Natural killer cell (primary cell): ENCODE measurements around the gene MOXD1. TPM values are rescaled to one million over a fixed set of nuclear protein-coding genes. Genes with fewer than 3 reads are reported as not detected.

Experiments
- ATAC-seq, 3 donors: fragments of 150-1000 bp in 2 of 3; fragments of 200-7000 bp in 1 of 3; cut with Tn5 transposase; 1 replicate in 1 of 3; 2 replicates in 2 of 3; pipeline ENCODE4 v1.10.0; 2021; ENCODE audit warnings: mild to moderate bottlenecking in 2 of 3, moderate library complexity in 2 of 3
- DNase-seq, 2 donors: peaks; one replicate each; pipeline versions ENCODE4 v3.0.0 to v3.0.0-alpha.2; 2013 to 2021; ENCODE audit warnings: mixed read lengths in 1 of 2
- H3K27ac ChIP-seq: one replicate; pipeline ENCODE4 v1.5.1; 2013; ENCODE audit warnings: mild to moderate bottlenecking, low read length
- H3K27me3 ChIP-seq: one replicate; pipeline ENCODE4 v1.6.1; 2013; ENCODE audit warnings: low read length; ENCODE audit not compliant: control insufficient read depth, insufficient read depth
- H3K36me3 ChIP-seq: one replicate; pipeline ENCODE4 v1.6.1; 2013; ENCODE audit warnings: low read length; ENCODE audit not compliant: control insufficient read depth, insufficient read depth
- H3K4me1 ChIP-seq: one replicate; pipeline ENCODE4 v1.6.1; 2013; ENCODE audit warnings: low read length; ENCODE audit not compliant: control insufficient read depth, insufficient read depth
- H3K4me3 ChIP-seq: one replicate; pipeline ENCODE4 v1.5.1; 2013; ENCODE audit warnings: low read length
- H3K9me3 ChIP-seq: one replicate; pipeline ENCODE4 v1.6.1; 2013; ENCODE audit warnings: low read length; ENCODE audit not compliant: control insufficient read depth, insufficient read depth
- H3K27ac Mint-ChIP-seq, 2 donors: one replicate each; pipeline ENCODE4 v1.8.0; 2022; ENCODE audit warnings: mild to moderate bottlenecking in 2 of 2, mixed read lengths in 2 of 2, moderate library complexity in 1 of 2
- H3K27me3 Mint-ChIP-seq, 2 donors: one replicate each; pipeline ENCODE4 v1.8.0; 2022; ENCODE audit warnings: low read depth in 2 of 2, mixed read lengths in 2 of 2
- H3K36me3 Mint-ChIP-seq: one replicate; pipeline ENCODE4 v1.8.0; 2022; ENCODE audit warnings: mixed read lengths
- H3K4me1 Mint-ChIP-seq, 2 donors: one replicate each; pipeline ENCODE4 v1.8.0; 2022; ENCODE audit warnings: mixed read lengths in 2 of 2
- H3K4me3 Mint-ChIP-seq: one replicate; pipeline ENCODE4 v1.8.0; 2022; ENCODE audit warnings: mild to moderate bottlenecking, moderate library complexity, mixed read lengths
- H3K9me3 Mint-ChIP-seq, 2 donors: one replicate each; pipeline ENCODE4 v1.8.0; 2022; ENCODE audit warnings: mixed read lengths in 2 of 2
- WGBS: methylation state at CpG from one replicate; pipeline ENCODE4 v1.1.7; 2013; ENCODE audit warnings: missing lambda C conversion rate; ENCODE audit not compliant: insufficient coverage; 5-methylcytosine and 5-hydroxymethylcytosine counted together
- intact Hi-C: fragments of 100-400 bp; cut with micrococcal nuclease; formaldehyde crosslinking; loops from one replicate; pipeline ENCODE4 v1.14.2; 2022
- total RNA-seq, 4 donors: library from RNA; stranded (reverse); fragments of 120-200 nt in 1 of 4; gene quantifications; one replicate each; pipeline versions ENCODE4 v1.2.3 to v1.2.4, GENCODE V29; 2013 to 2022
- TF ChIP-seq, protein P1 (sequence below): fragments of 200-600 bp; IDR thresholded peaks from one replicate; pipeline ENCODE4 v1.8.0; 2022; ENCODE audit warnings: antibody characterized with exemption

The MOXD1 gene
- total RNA-seq, 3 donors from 2014 or later (not counting 1 experiment from before 2014, with no cell fraction given), result not detected

DNA sequence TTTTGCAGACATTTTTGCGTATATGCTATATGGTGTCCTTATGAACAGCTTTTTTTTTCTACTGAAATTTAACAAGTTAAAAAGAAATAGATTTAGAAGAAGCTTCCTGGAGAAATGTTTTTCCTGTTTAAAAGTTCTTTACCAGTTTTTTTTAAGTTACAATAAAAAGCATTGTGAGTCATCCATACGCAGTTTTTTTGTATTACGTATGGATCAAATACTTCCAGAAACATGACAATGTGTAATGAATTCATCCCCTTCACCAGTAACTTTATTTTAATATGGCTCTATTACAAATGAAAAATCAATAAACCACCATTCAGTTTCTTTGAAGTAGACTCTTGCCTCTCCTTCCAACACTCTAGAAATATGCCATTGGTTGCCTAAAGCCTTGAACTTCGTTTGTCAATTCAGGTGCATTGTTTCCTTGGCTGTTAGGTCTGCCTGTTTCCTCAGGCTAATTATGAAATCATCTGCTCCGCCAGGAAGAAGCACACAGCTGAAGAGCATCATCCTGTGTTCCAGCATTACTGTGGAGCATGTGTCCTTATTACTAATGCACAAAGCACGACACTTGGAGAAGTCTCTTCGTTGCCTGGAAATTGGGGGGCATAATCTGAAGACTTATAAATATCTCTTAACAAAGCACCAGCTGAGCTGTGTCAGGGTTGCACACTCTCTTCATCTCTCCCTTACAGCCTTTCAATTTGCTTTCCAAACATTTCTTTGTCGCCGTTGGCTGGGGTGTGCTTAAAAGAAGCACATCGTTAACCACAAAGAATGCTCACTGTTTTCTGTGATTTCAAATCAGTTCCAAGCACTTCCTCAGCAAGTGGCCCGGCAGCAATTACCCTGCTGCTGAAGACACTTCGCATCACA is 9.6 kb downstream of the MOXD1 start:
- no peak overlapping the region for H3K4me3 ChIP-seq
- Mint-ChIP-seq H3K4me3 (no peak overlapping the region), H3K27ac (no peak overlapping the region), H3K36me3 (peaks cover 16% of the 10 kb centered on the region), H3K9me3 (peaks cover 5 to 14% of the 10 kb centered on the region in 2 donors), H3K27me3 (peaks cover 19 to 41% of the 10 kb centered on the region in 2 donors), H3K4me1 (peaks cover 0 to 5% of the 10 kb centered on the region in 2 donors)
- intact Hi-C loops, result no loop called here
- ATAC-seq (no peak), DNase-seq (no peak)
- no peaks in the 10 kb centered on the region for H3K36me3 ChIP-seq
- H3K4me1 ChIP-seq, result no peaks in the 10 kb centered on the region
- TF ChIP-seq, protein P1, sequence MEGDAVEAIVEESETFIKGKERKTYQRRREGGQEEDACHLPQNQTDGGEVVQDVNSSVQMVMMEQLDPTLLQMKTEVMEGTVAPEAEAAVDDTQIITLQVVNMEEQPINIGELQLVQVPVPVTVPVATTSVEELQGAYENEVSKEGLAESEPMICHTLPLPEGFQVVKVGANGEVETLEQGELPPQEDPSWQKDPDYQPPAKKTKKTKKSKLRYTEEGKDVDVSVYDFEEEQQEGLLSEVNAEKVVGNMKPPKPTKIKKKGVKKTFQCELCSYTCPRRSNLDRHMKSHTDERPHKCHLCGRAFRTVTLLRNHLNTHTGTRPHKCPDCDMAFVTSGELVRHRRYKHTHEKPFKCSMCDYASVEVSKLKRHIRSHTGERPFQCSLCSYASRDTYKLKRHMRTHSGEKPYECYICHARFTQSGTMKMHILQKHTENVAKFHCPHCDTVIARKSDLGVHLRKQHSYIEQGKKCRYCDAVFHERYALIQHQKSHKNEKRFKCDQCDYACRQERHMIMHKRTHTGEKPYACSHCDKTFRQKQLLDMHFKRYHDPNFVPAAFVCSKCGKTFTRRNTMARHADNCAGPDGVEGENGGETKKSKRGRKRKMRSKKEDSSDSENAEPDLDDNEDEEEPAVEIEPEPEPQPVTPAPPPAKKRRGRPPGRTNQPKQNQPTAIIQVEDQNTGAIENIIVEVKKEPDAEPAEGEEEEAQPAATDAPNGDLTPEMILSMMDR, result no peak
- 74% methylated on average over 11 of the region's 12 CpGs for WGBS
- H3K9me3 ChIP-seq, result peaks cover 3% of the 10 kb centered on the region
- H3K27me3 ChIP-seq, result no peaks in the 10 kb centered on the region
- no peak overlapping the region for H3K27ac ChIP-seq

DNA sequence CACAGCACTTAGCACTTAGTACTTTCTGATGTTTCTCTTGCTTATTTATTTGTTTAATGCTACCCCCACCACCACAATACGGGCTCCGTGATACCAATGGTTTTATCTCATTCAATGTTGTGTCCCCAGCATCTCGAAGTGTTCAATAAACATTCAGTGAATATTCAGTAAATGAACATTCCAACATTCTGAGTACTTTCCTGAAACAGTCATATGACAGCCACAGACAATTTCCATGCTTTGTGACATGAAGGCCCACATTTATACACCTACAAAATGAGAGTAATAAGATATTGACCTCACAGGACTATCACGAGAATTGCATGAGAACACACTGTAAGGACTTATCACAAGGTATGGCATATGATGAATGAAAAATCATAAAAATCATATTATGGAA is 10.8 kb downstream of the MOXD1 start:
- peaks cover 5 to 14% of the 10 kb centered on the region in 2 donors for H3K9me3 Mint-ChIP-seq
- DNase-seq (no peak), ATAC-seq (no peak)
- H3K27me3 Mint-ChIP-seq, result peaks cover 15 to 31% of the 10 kb centered on the region in 2 donors
- no peaks in the 10 kb centered on the region for H3K4me1 ChIP-seq
- H3K27me3 ChIP-seq, result no peaks in the 10 kb centered on the region
- H3K36me3 ChIP-seq, result no peaks in the 10 kb centered on the region
- 83% methylated on average over 3 of the region's 4 CpGs for WGBS
- peaks cover 3% of the 10 kb centered on the region for H3K9me3 ChIP-seq
- no peak overlapping the region for H3K27ac ChIP-seq
- TF ChIP-seq, protein P1, result no peak
- no peak overlapping the region for H3K4me3 ChIP-seq
- no peak overlapping the region for H3K4me3 Mint-ChIP-seq
- intact Hi-C loops, result no loop called here
- peaks cover 15% of the 10 kb centered on the region for H3K36me3 Mint-ChIP-seq
- H3K4me1 Mint-ChIP-seq, result peaks cover 0 to 5% of the 10 kb centered on the region in 2 donors
- H3K27ac Mint-ChIP-seq, result no peak overlapping the region

DNA sequence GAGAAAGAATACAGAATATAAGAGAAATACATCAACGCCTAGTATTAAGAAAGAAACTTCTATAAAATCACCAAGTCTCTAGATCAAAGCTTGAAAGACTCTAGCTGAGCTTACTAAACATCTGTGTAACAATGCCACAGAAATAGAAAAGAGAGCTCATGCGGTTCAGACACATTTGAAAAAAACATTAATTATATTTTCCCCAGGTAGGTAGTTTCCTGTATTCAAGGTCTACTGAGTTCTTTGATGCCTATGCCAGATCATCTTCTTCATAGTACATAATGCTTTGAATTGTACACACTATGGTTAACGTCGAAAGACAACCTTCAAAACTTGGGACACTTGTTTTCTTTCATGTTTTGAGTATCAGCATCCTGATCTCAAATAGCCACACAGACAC is 11.3 kb downstream of the MOXD1 start:
- intact Hi-C loops, result no loop called here
- Mint-ChIP-seq H3K36me3 (peaks cover 11% of the 10 kb centered on the region), H3K27me3 (peaks cover 15 to 27% of the 10 kb centered on the region in 2 donors), H3K4me3 (no peak overlapping the region), H3K27ac (no peak overlapping the region), H3K9me3 (peaks cover 5 to 11% of the 10 kb centered on the region in 2 donors), H3K4me1 (peaks cover 0 to 5% of the 10 kb centered on the region in 2 donors)
- Histone ChIP-seq H3K36me3 (no peaks in the 10 kb centered on the region), H3K27me3 (no peaks in the 10 kb centered on the region), H3K4me3 (no peak overlapping the region), H3K4me1 (no peaks in the 10 kb centered on the region), H3K27ac (no peak overlapping the region), H3K9me3 (peaks cover 3% of the 10 kb centered on the region)
- 61% methylated on average over 2 of the region's 4 CpGs for WGBS
- TF ChIP-seq, protein P1, result no peak
- no peak for DNase-seq
- no peak for ATAC-seq
